NCI-H345 treated with DMSO at 0.1 percent for 48 hours (cell line): ENCODE measurements around the gene SIGLEC8.
"Not testable (repeated sequence)": the region's sequence is repeated elsewhere in the genome, so short reads cannot be mapped to it uniquely, and the experiment has no call there.

Experiments used
- DNase-seq: peaks from one replicate; lab custom pipeline; 2025; ENCODE audit not compliant: unreplicated experiment; lab: John Stamatoyannopoulos, UW

Gene SIGLEC8

GRCh38 chr19:51448011-51448410 is 10.2 kb downstream of the SIGLEC8 start:
- DNase-seq: no peak

- DNase-seq: not testable (repeated sequence)
Measured at GRCh38 chr19:51447510-51447909, 10.7 kb downstream of the SIGLEC8 start.

- no peak for DNase-seq
Measured at GRCh38 chr19:51441410-51442390, 16.6 kb downstream of the SIGLEC8 start.

- no peak for DNase-seq
Measured at GRCh38 chr19:51440846-51441409, 17.3 kb downstream of the SIGLEC8 start.

GRCh38 chr19:51440052-51440451 is 18.2 kb downstream of the SIGLEC8 start:
- DNase-seq: no peak

- DNase-seq: no peak
Measured at GRCh38 chr19:51439021-51439465, 19.2 kb downstream of the SIGLEC8 start.

GRCh38 chr19:51434456-51434855 is 23.8 kb downstream of the SIGLEC8 start:
- DNase-seq: no peak

- no peak for DNase-seq
Measured at GRCh38 chr19:51433043-51433442, 25.2 kb downstream of the SIGLEC8 start.

GRCh38 chr19:51431124-51431523 is 27.1 kb downstream of the SIGLEC8 start:
- no peak for DNase-seq

- DNase-seq: no peak
Measured at GRCh38 chr19:51430221-51430620, 28.0 kb downstream of the SIGLEC8 start.

GRCh38 chr19:51427201-51427600 is 31.1 kb downstream of the SIGLEC8 start:
- no peak for DNase-seq

GRCh38 chr19:51422053-51422448 is 36.2 kb downstream of the SIGLEC8 start:
- DNase-seq: no peak

- no peak for DNase-seq
Measured at GRCh38 chr19:51421229-51422052, 36.8 kb downstream of the SIGLEC8 start.

GRCh38 chr19:51420511-51420910 is 37.7 kb downstream of the SIGLEC8 start:
- DNase-seq: not testable (repeated sequence)

GRCh38 chr19:51418707-51419106 is 39.5 kb downstream of the SIGLEC8 start:
- DNase-seq: no peak

GRCh38 chr19:51417810-51418157 is 40.5 kb downstream of the SIGLEC8 start:
- DNase-seq: no peak

- DNase-seq: no peak
Measured at GRCh38 chr19:51417107-51417809, 41.0 kb downstream of the SIGLEC8 start, which contains the start of gene SIGLEC10. TSS of gene SIGLEC10 (minus strand) at chr19:51417642. CDS start at chr19:51417581, 61 bp downstream.

- not testable (repeated sequence) for DNase-seq
Measured at GRCh38 chr19:51416422-51416821, 41.8 kb downstream of the SIGLEC8 start.

GRCh38 chr19:51415187-51415586 is 43.1 kb downstream of the SIGLEC8 start:
- DNase-seq: no peak

- DNase-seq: no peak
Measured at GRCh38 chr19:51410950-51411748, 47.1 kb downstream of the SIGLEC8 start.
